Measurements from ENCODE around the gene ATAD5.

Gene ATAD5

DNA sequence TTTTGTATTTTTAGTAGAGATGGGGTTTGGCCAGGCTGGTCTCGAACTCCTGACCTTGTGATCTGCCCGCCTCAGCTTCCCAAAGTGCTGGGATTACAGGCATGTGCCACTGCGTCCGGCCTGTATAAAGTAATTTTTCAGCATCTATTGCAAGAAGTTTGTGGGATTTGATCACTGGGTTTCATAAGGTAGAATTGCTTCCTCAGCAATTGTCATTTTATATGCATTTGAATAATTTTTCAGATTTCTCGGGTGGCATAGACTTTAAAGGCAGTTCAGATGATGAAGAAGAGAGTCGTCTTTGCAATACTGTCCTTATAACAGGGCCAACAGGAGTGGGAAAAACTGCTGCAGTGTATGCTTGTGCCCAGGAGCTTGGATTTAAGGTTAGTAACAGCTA, 37.2 kb downstream of the ATAD5 start:
- no peak overlapping the region for H3K4me3 ChIP-seq (ENCODE audit: insufficient read depth in 1 of 2, low read depth in 1 of 2, low read length in 2 of 2)
- H3K79me1 ChIP-seq (replicated peaks; ENCODE audit: low read length, poor library complexity, severe bottlenecking) = peaks cover 4% of the 10 kb centered on the region
- H3K18ac ChIP-seq (ENCODE audit: low read depth in 1 of 2, low read length in 2 of 2) = no peak overlapping the region
- H4K91ac ChIP-seq (ENCODE audit: low read length) = no peak overlapping the region
- no peak overlapping the region for H2BK12ac ChIP-seq (ENCODE audit: low read length in 2 of 2)
- no peak overlapping the region for H2AK5ac ChIP-seq (ENCODE audit: low read length, severe bottlenecking)
- no peak overlapping the region for H2BK120ac ChIP-seq (ENCODE audit: low read depth, low read length)
- H3K27me3 ChIP-seq (ENCODE audit: control insufficient read depth in 1 of 2, insufficient read depth in 1 of 2, low read length in 2 of 2) = no peaks in the 10 kb centered on the region
- no peak overlapping the region for H4K8ac ChIP-seq (ENCODE audit: low read length)
- H3K9me3 ChIP-seq (ENCODE audit: control insufficient read depth, low read length) = no peaks in the 10 kb centered on the region
- H3K14ac ChIP-seq (ENCODE audit: low read length in 2 of 2) = no peak overlapping the region
- H3K4me1 ChIP-seq (ENCODE audit: control insufficient read depth, insufficient read depth, low read depth, low read length) = no peaks in the 10 kb centered on the region
- WGBS = 99% methylated on average over 6 of the region's 6 CpGs
- H3K27ac ChIP-seq (ENCODE audit: low read length, poor library complexity, severe bottlenecking) = no peak overlapping the region
- DNase-seq = no peak
- no peak overlapping the region for H3K4me2 ChIP-seq (ENCODE audit: low read length, poor library complexity, severe bottlenecking)
- peaks cover 4 to 27% of the 10 kb centered on the region in 2 experiments for H3K36me3 ChIP-seq (ENCODE audit: control insufficient read depth in 1 of 2, insufficient read depth in 2 of 2, low read depth in 1 of 2, low read length in 2 of 2)
- no peak overlapping the region for H3K4ac ChIP-seq (ENCODE audit: low read depth in 1 of 2, low read length in 2 of 2)
- H2AFZ ChIP-seq (ENCODE audit: low read depth, low read length) = no peak overlapping the region
- H2BK5ac ChIP-seq (ENCODE audit: low read depth, low read length, poor library complexity, severe bottlenecking) = no peak overlapping the region
- no peak overlapping the region for H3K23ac ChIP-seq (ENCODE audit: low read length in 2 of 2)
- no peak overlapping the region for H2BK15ac ChIP-seq (ENCODE audit: low read depth, poor library complexity, severe bottlenecking)
- no peak overlapping the region for H3K9ac ChIP-seq (ENCODE audit: low read length)

DNA sequence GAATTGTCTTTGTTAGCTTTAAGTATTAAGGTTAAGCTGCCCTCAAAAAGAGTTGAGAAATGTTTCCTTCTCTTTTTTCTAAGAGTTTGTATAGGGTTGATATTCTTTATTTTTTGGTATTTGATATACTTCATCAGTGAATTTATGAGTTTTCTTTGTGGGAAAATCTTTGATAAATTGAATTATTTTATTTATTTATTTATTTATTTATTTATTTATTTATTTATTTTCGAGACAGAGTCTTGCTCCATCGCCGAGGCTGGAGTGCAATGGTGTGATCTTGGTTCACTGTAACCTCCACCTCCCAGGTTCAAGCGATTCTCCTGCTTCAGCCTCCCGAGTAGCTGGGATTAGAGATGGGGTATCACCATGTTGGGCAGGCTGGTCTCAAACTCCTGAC, 54.4 kb downstream of the ATAD5 start:
- H3K9ac ChIP-seq (ENCODE audit: low read length) = no peak overlapping the region
- peaks cover 0 to 4% of the 10 kb centered on the region in 2 experiments for H3K36me3 ChIP-seq (ENCODE audit: control insufficient read depth in 1 of 2, insufficient read depth in 2 of 2, low read depth in 1 of 2, low read length in 2 of 2)
- H4K8ac ChIP-seq (ENCODE audit: low read length) = no peak overlapping the region
- no peak overlapping the region for H3K4ac ChIP-seq (ENCODE audit: low read depth in 1 of 2, low read length in 2 of 2)
- no peak overlapping the region for H2BK120ac ChIP-seq (ENCODE audit: low read depth, low read length)
- H3K79me1 ChIP-seq (replicated peaks; ENCODE audit: low read length, poor library complexity, severe bottlenecking) = peaks cover 15% of the 10 kb centered on the region
- H3K4me3 ChIP-seq (ENCODE audit: insufficient read depth in 1 of 2, low read depth in 1 of 2, low read length in 2 of 2) = no peak overlapping the region
- H3K4me2 ChIP-seq (ENCODE audit: low read length, poor library complexity, severe bottlenecking) = no peak overlapping the region
- H2BK5ac ChIP-seq (ENCODE audit: low read depth, low read length, poor library complexity, severe bottlenecking) = no peak overlapping the region
- no peak overlapping the region for H2AFZ ChIP-seq (ENCODE audit: low read depth, low read length)
- H3K23ac ChIP-seq (ENCODE audit: low read length in 2 of 2) = no peak overlapping the region
- no peak overlapping the region for H2BK15ac ChIP-seq (ENCODE audit: low read depth, poor library complexity, severe bottlenecking)
- no peak overlapping the region for H2BK12ac ChIP-seq (ENCODE audit: low read length in 2 of 2)
- no peak for DNase-seq
- H3K27me3 ChIP-seq (ENCODE audit: control insufficient read depth in 1 of 2, insufficient read depth in 1 of 2, low read length in 2 of 2) = no peaks in the 10 kb centered on the region
- no peak overlapping the region for H2AK5ac ChIP-seq (ENCODE audit: low read length, severe bottlenecking)
- peaks cover 5% of the 10 kb centered on the region for H3K4me1 ChIP-seq (ENCODE audit: control insufficient read depth, insufficient read depth, low read depth, low read length)
- no peak overlapping the region for H4K91ac ChIP-seq (ENCODE audit: low read length)
- 100% methylated on average over 5 of the region's 5 CpGs for WGBS
- no peak overlapping the region for H3K27ac ChIP-seq (ENCODE audit: low read length, poor library complexity, severe bottlenecking)
- H3K18ac ChIP-seq (ENCODE audit: low read depth in 1 of 2, low read length in 2 of 2) = no peak overlapping the region
- no peaks in the 10 kb centered on the region for H3K9me3 ChIP-seq (ENCODE audit: control insufficient read depth, low read length)
- no peak overlapping the region for H3K14ac ChIP-seq (ENCODE audit: low read length in 2 of 2)

DNA sequence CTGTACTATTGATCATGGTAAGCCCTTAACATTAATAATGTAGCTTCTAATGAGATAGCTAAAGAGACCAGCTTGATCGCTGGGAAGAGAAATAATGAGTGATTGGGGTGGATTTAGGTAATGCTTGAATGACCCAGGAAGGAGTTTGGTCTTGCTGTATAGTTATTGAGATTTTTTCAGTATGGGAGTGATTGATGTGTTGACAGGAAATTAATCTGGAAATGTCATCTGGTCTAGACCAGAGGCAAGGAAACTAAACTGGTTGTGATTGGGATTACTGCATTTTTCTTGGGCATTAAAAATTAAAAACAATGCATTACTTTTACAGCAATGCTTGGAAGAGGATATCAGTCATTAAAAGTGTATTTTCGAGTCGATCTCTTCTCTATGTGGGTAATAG, 62.5 kb downstream of the ATAD5 start:
- Histone ChIP-seq H3K27ac (ENCODE audit: low read length, poor library complexity, severe bottlenecking) (no peak overlapping the region), H3K18ac (ENCODE audit: low read depth in 1 of 2, low read length in 2 of 2) (no peak overlapping the region), H4K8ac (ENCODE audit: low read length) (no peak overlapping the region), H2BK5ac (ENCODE audit: low read depth, low read length, poor library complexity, severe bottlenecking) (no peak overlapping the region), H2AFZ (ENCODE audit: low read depth, low read length) (no peak overlapping the region), H3K23ac (ENCODE audit: low read length in 2 of 2) (no peak overlapping the region), H3K36me3 (ENCODE audit: control insufficient read depth in 1 of 2, insufficient read depth in 2 of 2, low read depth in 1 of 2, low read length in 2 of 2) (peaks cover 18 to 33% of the 10 kb centered on the region in 2 experiments), H4K91ac (ENCODE audit: low read length) (no peak overlapping the region), H3K27me3 (ENCODE audit: control insufficient read depth in 1 of 2, insufficient read depth in 1 of 2, low read length in 2 of 2) (no peaks in the 10 kb centered on the region), H2BK15ac (ENCODE audit: low read depth, poor library complexity, severe bottlenecking) (no peak overlapping the region), H3K4ac (ENCODE audit: low read depth in 1 of 2, low read length in 2 of 2) (no peak overlapping the region), H3K14ac (ENCODE audit: low read length in 2 of 2) (no peak overlapping the region), H2BK120ac (ENCODE audit: low read depth, low read length) (no peak overlapping the region), H3K4me3 (ENCODE audit: insufficient read depth in 1 of 2, low read depth in 1 of 2, low read length in 2 of 2) (no peak overlapping the region), H3K9ac (ENCODE audit: low read length) (no peak overlapping the region), H3K4me2 (ENCODE audit: low read length, poor library complexity, severe bottlenecking) (no peak overlapping the region), H3K9me3 (ENCODE audit: control insufficient read depth, low read length) (no peaks in the 10 kb centered on the region), H3K79me1 (replicated peaks; ENCODE audit: low read length, poor library complexity, severe bottlenecking) (peaks cover 21% of the 10 kb centered on the region), H3K4me1 (ENCODE audit: control insufficient read depth, insufficient read depth, low read depth, low read length) (peaks cover 1% of the 10 kb centered on the region), H2BK12ac (ENCODE audit: low read length in 2 of 2) (no peak overlapping the region), H2AK5ac (ENCODE audit: low read length, severe bottlenecking) (no peak overlapping the region)
- no peak for DNase-seq
- WGBS = 100% methylated on average over 3 of the region's 3 CpGs

DNA sequence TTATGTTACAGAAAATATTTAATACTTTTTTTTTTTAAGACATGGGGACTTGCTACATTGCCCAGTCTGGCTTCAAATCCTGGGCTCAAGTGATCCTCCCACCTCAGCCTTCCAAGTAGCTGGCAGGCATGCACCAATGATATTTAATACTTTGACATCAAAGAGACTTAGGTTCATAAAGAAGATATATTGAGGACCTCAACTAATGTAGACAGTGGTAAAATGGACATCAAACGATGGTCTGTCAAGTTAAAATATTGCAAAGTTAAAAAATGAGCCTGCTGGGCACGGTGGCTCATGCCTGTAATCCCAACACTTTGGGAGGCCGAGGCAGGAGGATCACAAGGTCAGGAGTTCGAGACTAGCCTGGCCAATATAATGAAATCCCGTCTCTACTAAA, 65.5 kb downstream of the ATAD5 start:
- no peak overlapping the region for H4K8ac ChIP-seq (ENCODE audit: low read length)
- WGBS = 100% methylated on average over 3 of the region's 5 CpGs
- H3K4ac ChIP-seq (ENCODE audit: low read depth in 1 of 2, low read length in 2 of 2) = no peak overlapping the region

More for the DNA sequence above, 65.5 kb downstream of the ATAD5 start:
- no peak overlapping the region for H3K9ac ChIP-seq (ENCODE audit: low read length)
- H2AK5ac ChIP-seq (ENCODE audit: low read length, severe bottlenecking) = no peak overlapping the region
- H3K14ac ChIP-seq (ENCODE audit: low read length in 2 of 2) = no peak overlapping the region
- no peak overlapping the region for H2BK120ac ChIP-seq (ENCODE audit: low read depth, low read length)
- no peak overlapping the region for H3K27ac ChIP-seq (ENCODE audit: low read length, poor library complexity, severe bottlenecking)
- peaks cover 1% of the 10 kb centered on the region for H3K4me1 ChIP-seq (ENCODE audit: control insufficient read depth, insufficient read depth, low read depth, low read length)
- no peak overlapping the region for H3K4me2 ChIP-seq (ENCODE audit: low read length, poor library complexity, severe bottlenecking)
- H2AFZ ChIP-seq (ENCODE audit: low read depth, low read length) = no peak overlapping the region
- DNase-seq = no peak
- no peaks in the 10 kb centered on the region for H3K27me3 ChIP-seq (ENCODE audit: control insufficient read depth in 1 of 2, insufficient read depth in 1 of 2, low read length in 2 of 2)
- H4K91ac ChIP-seq (ENCODE audit: low read length) = no peak overlapping the region
- peaks cover 15 to 58% of the 10 kb centered on the region in 2 experiments for H3K36me3 ChIP-seq (ENCODE audit: control insufficient read depth in 1 of 2, insufficient read depth in 2 of 2, low read depth in 1 of 2, low read length in 2 of 2)
- no peak overlapping the region for H2BK12ac ChIP-seq (ENCODE audit: low read length in 2 of 2)
- no peak overlapping the region for H2BK15ac ChIP-seq (ENCODE audit: low read depth, poor library complexity, severe bottlenecking)
- no peak overlapping the region for H3K23ac ChIP-seq (ENCODE audit: low read length in 2 of 2)
- no peak overlapping the region for H3K4me3 ChIP-seq (ENCODE audit: insufficient read depth in 1 of 2, low read depth in 1 of 2, low read length in 2 of 2)
- no peaks in the 10 kb centered on the region for H3K9me3 ChIP-seq (ENCODE audit: control insufficient read depth, low read length)
- H3K79me1 ChIP-seq (replicated peaks; ENCODE audit: low read length, poor library complexity, severe bottlenecking) = peaks cover 15% of the 10 kb centered on the region
- H2BK5ac ChIP-seq (ENCODE audit: low read depth, low read length, poor library complexity, severe bottlenecking) = no peak overlapping the region
- no peak overlapping the region for H3K18ac ChIP-seq (ENCODE audit: low read depth in 1 of 2, low read length in 2 of 2)

All from mesenchymal stem cell (in vitro differentiated cells and primary cell).